ENCODE measurements around the gene ACTA1. TPM values are rescaled to one million over a fixed set of nuclear protein-coding genes. Genes with fewer than 3 reads are reported as not detected.

Gene ACTA1
- total RNA-seq, 4 donors from 2014 or later: 0.21 to 10.8 (median 1.7) TPM

GRCh38 chr1:229474509-229474908 lies 40.6 kb upstream of the ACTA1 start:
- no peak overlapping the region for H3K4me3 ChIP-seq (ENCODE audit: low read depth, poor library complexity, severe bottlenecking)
- TF ChIP-seq POLR2A (IDR thresholded peaks at IDR 0.05) (no peak), CTCF (IDR thresholded peaks at IDR 0.05) (no peak)
- 77 to 87% methylated on average over 2 of the region's 2 CpGs for WGBS, 2 donors
- DNase-seq (ENCODE audit: low spot score in 2 of 2): no peak
- intact Hi-C loops (cut with DNase I; ENCODE audit: low total_unique reads): no loop called here

- no peak for DNase-seq (ENCODE audit: low spot score in 2 of 2)
- no peak overlapping the region for H3K4me3 ChIP-seq (ENCODE audit: low read depth, poor library complexity, severe bottlenecking)
- intact Hi-C loops (cut with DNase I; ENCODE audit: low total_unique reads): no loop called here
- 83 to 96% methylated on average over 3 of the region's 3 CpGs for WGBS, 2 donors
- no peak for TF ChIP-seq POLR2A (IDR thresholded peaks at IDR 0.05)
- TF ChIP-seq CTCF (IDR thresholded peaks at IDR 0.05): no peak
Observed at GRCh38 chr1:229471175-229471574, 37.3 kb upstream of the ACTA1 start.

DNA sequence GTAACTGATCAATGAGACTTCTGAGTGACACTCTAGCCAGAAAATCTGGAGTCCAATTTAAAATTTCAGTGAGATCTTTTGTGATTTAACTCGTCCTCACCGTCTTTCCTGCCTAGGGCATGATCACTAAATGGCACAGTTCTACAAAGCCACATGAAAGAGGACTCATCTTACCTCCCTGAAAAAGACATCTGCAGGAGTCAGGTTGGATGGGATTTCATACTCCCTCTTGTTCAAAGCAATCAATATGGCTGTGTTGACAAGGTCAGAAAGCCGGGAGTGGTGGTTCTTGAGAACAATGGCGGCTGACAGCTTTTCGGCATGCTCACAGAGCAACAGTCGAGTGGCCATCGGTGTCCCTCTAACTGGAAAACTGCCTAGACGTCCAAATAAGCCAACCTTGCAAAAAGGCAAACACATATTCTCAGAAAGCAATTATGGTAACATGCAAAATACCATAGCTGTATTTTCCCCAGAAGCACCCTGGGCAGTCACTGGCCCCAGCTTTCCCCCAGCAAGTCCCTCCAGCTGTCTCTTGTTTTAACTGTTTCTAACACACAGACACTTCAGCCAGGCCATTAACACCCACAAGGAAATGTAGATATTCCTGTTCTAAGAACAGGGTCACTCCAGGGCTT lies 36.6 kb upstream of the ACTA1 start:
- intact Hi-C loops (cut with DNase I; ENCODE audit: low total_unique reads): no loop called here
- 89 to 92% methylated on average over 8 of the region's 8 CpGs for WGBS, 2 donors
- TF ChIP-seq CTCF (IDR thresholded peaks at IDR 0.05): no peak
- TF ChIP-seq POLR2A (IDR thresholded peaks at IDR 0.05): no peak
- DNase-seq (ENCODE audit: low spot score in 2 of 2): no peak
- no peak overlapping the region for H3K4me3 ChIP-seq (ENCODE audit: low read depth, poor library complexity, severe bottlenecking)

- TF ChIP-seq CTCF (IDR thresholded peaks at IDR 0.05) (no peak), POLR2A (IDR thresholded peaks at IDR 0.05) (no peak)
Observed at GRCh38 chr1:229466887-229467286, 33.0 kb upstream of the ACTA1 start.

GRCh38 chr1:229464672-229465071 lies 30.8 kb upstream of the ACTA1 start:
- intact Hi-C loops (cut with DNase I; ENCODE audit: low total_unique reads): no loop called here
- DNase-seq (ENCODE audit: low spot score in 2 of 2): no peak
- WGBS, 2 donors: 97% methylated on average over 8 of the region's 8 CpGs
- H3K4me3 ChIP-seq (ENCODE audit: low read depth, poor library complexity, severe bottlenecking): no peak overlapping the region
- no peak for TF ChIP-seq POLR2A (IDR thresholded peaks at IDR 0.05)
- TF ChIP-seq CTCF (IDR thresholded peaks at IDR 0.05): no peak

More at GRCh38 chr1:229466887-229467286, 33.0 kb upstream of the ACTA1 start:
- H3K4me3 ChIP-seq (ENCODE audit: low read depth, poor library complexity, severe bottlenecking): no peak overlapping the region
- DNase-seq (ENCODE audit: low spot score in 2 of 2): no peak
- intact Hi-C loops (cut with DNase I; ENCODE audit: low total_unique reads): no loop called here
- WGBS, 2 donors: 91 to 96% methylated on average over 1 of the region's 1 CpG
